ENCODE data around the gene NLE1.

DNA sequence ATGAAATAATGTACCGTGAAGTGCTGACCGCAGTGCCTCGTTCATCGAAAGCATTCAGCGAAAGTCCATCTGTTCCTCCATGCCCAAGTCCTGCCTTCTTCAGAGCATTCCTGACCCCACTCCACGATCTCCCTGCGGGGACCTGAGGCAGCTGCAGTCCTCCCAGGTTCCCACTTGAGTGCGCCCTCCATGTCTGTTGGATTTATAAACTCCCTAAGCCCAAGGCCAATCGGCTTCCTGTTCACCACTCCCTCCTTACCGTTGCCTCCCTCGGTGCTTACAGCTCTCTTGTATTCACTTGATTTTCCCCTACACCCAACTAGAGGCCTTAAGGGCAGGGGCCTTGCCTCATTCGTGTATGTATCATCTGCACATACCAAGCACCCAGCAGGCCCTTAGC is 25.3 kb downstream of the NLE1 start:
- TF ChIP-seq, protein P1, sequence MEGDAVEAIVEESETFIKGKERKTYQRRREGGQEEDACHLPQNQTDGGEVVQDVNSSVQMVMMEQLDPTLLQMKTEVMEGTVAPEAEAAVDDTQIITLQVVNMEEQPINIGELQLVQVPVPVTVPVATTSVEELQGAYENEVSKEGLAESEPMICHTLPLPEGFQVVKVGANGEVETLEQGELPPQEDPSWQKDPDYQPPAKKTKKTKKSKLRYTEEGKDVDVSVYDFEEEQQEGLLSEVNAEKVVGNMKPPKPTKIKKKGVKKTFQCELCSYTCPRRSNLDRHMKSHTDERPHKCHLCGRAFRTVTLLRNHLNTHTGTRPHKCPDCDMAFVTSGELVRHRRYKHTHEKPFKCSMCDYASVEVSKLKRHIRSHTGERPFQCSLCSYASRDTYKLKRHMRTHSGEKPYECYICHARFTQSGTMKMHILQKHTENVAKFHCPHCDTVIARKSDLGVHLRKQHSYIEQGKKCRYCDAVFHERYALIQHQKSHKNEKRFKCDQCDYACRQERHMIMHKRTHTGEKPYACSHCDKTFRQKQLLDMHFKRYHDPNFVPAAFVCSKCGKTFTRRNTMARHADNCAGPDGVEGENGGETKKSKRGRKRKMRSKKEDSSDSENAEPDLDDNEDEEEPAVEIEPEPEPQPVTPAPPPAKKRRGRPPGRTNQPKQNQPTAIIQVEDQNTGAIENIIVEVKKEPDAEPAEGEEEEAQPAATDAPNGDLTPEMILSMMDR (IDR thresholded peaks at IDR 0.05), result no peak
- no peak for TF ChIP-seq EZH2 (IDR thresholded peaks at IDR 0.05; ENCODE audit: borderline replicate concordance, insufficient read depth, low read depth, low read length, poor library complexity, severe bottlenecking)

All from B cell (primary cell).